Measurements from ENCODE around the gene LIPC.

LIPC gene

GRCh38 chr15:58486062-58486461 lies 54.3 kb downstream of the LIPC start:
- TF ChIP-seq, protein P1, sequence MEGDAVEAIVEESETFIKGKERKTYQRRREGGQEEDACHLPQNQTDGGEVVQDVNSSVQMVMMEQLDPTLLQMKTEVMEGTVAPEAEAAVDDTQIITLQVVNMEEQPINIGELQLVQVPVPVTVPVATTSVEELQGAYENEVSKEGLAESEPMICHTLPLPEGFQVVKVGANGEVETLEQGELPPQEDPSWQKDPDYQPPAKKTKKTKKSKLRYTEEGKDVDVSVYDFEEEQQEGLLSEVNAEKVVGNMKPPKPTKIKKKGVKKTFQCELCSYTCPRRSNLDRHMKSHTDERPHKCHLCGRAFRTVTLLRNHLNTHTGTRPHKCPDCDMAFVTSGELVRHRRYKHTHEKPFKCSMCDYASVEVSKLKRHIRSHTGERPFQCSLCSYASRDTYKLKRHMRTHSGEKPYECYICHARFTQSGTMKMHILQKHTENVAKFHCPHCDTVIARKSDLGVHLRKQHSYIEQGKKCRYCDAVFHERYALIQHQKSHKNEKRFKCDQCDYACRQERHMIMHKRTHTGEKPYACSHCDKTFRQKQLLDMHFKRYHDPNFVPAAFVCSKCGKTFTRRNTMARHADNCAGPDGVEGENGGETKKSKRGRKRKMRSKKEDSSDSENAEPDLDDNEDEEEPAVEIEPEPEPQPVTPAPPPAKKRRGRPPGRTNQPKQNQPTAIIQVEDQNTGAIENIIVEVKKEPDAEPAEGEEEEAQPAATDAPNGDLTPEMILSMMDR (conservative IDR thresholded peaks at IDR 0.05; ENCODE audit: control insufficient read depth, insufficient read depth, low read depth, low read length): no peak
- H3K4me3 ChIP-seq (ENCODE audit: control insufficient read depth, low read depth, low read length): no peak overlapping the region
- no peak for DNase-seq (ENCODE audit: low read depth)

GRCh38 chr15:58486564-58486963 lies 54.8 kb downstream of the LIPC start:
- DNase-seq (ENCODE audit: low read depth): no peak
- TF ChIP-seq, protein P1 (conservative IDR thresholded peaks at IDR 0.05; ENCODE audit: control insufficient read depth, insufficient read depth, low read depth, low read length): no peak
- H3K4me3 ChIP-seq (ENCODE audit: control insufficient read depth, low read depth, low read length): no peak overlapping the region

DNA sequence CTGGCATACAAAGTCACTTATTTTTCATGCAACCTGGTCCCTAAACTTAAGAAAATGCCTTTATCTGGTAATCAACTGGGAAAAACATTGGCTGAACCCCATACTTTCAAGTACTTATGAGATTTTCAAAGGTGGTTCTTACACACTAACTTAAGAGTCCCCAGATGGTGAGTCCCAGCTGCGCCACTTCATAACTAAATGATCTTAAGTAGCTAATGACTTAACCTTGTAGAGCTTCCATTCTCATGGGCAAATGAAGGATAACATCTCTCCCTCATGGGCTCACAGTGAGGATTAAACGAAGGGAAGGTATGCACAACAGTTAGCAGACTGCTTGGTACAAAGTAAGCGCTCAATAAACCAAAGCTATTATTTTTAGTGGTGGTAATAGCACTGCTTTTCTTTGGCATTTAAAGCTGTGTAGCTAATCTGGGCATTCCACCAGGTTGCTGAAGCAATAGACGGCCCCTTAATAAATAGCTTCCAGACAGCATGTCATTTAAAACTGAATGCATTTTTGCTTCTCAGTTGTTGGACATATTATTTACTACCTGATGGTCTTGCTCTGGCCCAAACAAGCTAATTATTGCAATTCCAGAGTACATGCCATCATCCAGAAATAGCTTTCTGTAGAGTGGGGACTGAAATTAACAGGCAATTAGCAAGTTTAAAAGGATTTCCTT lies 55.4 kb downstream of the LIPC start:
- DNase-seq (ENCODE audit: low read depth): no peak
- no peak overlapping the region for H3K4me3 ChIP-seq (ENCODE audit: control insufficient read depth, low read depth, low read length)
- TF ChIP-seq, protein P1 (conservative IDR thresholded peaks at IDR 0.05; ENCODE audit: control insufficient read depth, insufficient read depth, low read depth, low read length): no peak

DNA sequence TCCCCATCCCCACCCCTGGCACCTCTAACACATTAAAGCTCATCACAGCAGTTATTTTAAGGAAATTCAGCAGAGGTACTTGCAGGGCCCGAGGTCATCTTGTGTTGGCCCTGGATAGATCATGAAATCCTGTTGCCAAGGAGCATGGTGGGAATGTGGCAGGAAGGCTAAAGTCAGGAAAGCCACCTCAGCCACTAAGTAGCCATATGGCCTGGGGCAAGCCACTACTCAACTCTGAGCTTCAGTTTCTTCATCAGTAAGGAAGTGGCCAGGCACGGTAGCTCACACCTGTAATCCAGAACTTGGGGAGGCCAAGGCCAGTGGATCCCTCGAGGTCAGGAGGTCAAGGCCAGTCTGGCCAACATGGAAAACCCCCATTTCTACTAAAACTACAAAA lies 55.9 kb downstream of the LIPC start:
- DNase-seq (ENCODE audit: low read depth): no peak
- H3K4me3 ChIP-seq (ENCODE audit: control insufficient read depth, low read depth, low read length): no peak overlapping the region
- TF ChIP-seq, protein P1 (conservative IDR thresholded peaks at IDR 0.05; ENCODE audit: control insufficient read depth, insufficient read depth, low read depth, low read length): no peak

DNA sequence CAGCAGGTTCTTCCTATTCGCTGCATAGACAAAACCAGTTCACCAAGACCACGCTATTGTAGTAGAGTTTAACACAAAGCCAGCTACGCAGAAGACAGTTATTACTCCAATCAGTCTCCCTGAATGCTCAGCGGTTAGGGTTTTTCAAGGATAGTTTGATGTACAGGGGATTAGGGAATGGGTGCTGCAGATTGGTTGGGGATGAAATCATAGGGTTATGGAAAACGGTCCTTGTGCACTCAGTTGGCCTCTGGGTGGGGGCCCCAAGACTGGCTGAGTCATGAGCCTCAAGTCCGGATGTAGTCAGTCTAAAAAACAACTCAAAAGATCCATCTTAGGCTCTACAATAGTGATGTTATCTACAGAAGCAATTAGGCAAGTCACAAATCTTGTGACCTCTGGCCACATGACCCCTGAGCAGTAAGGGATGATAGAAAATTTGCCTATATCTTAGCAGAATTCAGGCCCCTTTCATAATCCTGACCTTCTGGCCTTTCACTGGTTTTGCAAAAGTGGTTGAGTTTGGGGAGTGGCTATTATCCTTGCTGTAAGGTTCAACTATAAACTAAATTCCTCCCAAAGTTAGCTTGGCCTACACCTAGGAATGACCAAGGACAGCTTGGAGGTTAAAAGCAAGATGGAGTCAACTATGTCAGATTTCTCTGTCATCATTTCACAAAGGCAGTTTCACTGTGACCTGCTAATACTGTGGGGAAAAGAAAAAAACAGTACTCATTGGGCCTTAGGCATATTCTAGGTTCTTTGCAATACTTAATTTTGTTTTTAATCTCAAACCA lies 57.7 kb downstream of the LIPC start:
- TF ChIP-seq, protein P1 (conservative IDR thresholded peaks at IDR 0.05; ENCODE audit: control insufficient read depth, insufficient read depth, low read depth, low read length): no peak
- DNase-seq (ENCODE audit: low read depth): no peak

GRCh38 chr15:58490086-58490887 lies 58.5 kb downstream of the LIPC start:
- no peak for DNase-seq (ENCODE audit: low read depth)
- H3K4me3 ChIP-seq (ENCODE audit: control insufficient read depth, low read depth, low read length): no peak overlapping the region
- TF ChIP-seq, protein P1 (conservative IDR thresholded peaks at IDR 0.05; ENCODE audit: control insufficient read depth, insufficient read depth, low read depth, low read length): no peak

More for the DNA sequence above, 57.7 kb downstream of the LIPC start:
- H3K4me3 ChIP-seq (ENCODE audit: control insufficient read depth, low read depth, low read length): no peak overlapping the region

Data from fibroblast of mammary gland (primary cell).